Astrocyte (in vitro differentiated cells and primary cell): ENCODE data around the gene LIN52.

Experiments
- CTCF ChIP-seq: IDR thresholded peaks from 2 replicates; pipeline ENCODE4 v1.5.1; 2011; ENCODE audit warnings: low read depth, mild to moderate bottlenecking, inconsistent platforms, low read length, moderate library complexity; ENCODE audit not compliant: insufficient read depth
- EZH2 ChIP-seq: IDR thresholded peaks from 2 replicates; pipeline ENCODE4 v1.6.1; 2012; ENCODE audit warnings: mild to moderate bottlenecking, low read length, inconsistent platforms; ENCODE audit not compliant: insufficient read depth

DNA sequence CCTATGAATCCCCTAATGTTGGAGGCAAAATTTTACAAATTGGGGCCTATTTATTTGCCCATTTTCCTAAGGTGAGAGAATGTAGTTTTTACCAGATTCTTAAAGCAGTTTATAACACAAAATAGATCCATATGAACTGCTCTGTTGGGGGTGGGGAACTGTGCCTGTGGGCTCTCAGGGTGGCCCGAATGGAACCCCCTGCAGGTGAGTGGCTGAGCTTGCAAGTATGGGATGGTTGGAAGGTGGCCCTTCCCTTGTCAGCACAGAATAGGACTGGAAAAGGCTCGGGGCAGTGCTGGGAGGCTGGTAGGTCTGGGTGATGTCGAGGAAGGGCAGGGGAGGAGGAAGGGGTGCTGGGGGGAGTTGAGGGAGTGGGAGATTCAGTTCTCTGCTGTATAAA, 159.4 kb downstream of the LIN52 start:
- TF ChIP-seq CTCF (no peak), EZH2 (no peak)
